K562 (cell line): ENCODE results near the gene MON1A. TPM values are rescaled to one million over a fixed set of nuclear protein-coding genes. Genes with fewer than 3 reads are reported as not detected.

ENCODE experiments used
- ARID4B ChIP-seq: sonication (generic); formaldehyde crosslinking; IDR thresholded peaks from 2 replicates; pipeline ENCODE4 v1.8.0; 2022; ENCODE audit warnings: mild to moderate bottlenecking, missing genetic modification reagents
- CBFB ChIP-seq: sonication (generic); formaldehyde crosslinking; IDR thresholded peaks from 2 replicates; pipeline ENCODE4 v1.4.0; 2020; ENCODE audit warnings: mild to moderate bottlenecking, missing genetic modification reagents
- CHD7 ChIP-seq: fragments of 200-600 bp; sonication (generic); IDR thresholded peaks from one replicate; pipeline ENCODE4 v1.6.1; 2012; ENCODE audit warnings: mild to moderate bottlenecking, low read depth, low read length, inconsistent platforms
- ELF1 ChIP-seq: fragments of 200-800 bp; sonication (Bioruptor generic); IDR thresholded peaks from 2 replicates; pipeline ENCODE4 v1.6.1; 2016; ENCODE audit warnings: missing genetic modification characterization, missing compliant biosample characterization
- HDAC3 ChIP-seq: fragments of 450-650 bp; IDR thresholded peaks from 2 replicates; pipeline ENCODE4 v1.6.1; 2018; ENCODE audit warnings: borderline replicate concordance, mild to moderate bottlenecking, moderate library complexity; ENCODE audit not compliant: partially characterized antibody
- POLR2B ChIP-seq: fragments of 450-650 bp; IDR thresholded peaks from 2 replicates; pipeline ENCODE4 v1.6.1; 2018; ENCODE audit warnings: low read depth; ENCODE audit not compliant: partially characterized antibody
- SMARCA5 ChIP-seq: fragments of 450-650 bp; IDR thresholded peaks from 2 replicates; pipeline ENCODE4 v1.6.1; 2016
- SP1 ChIP-seq: sonication (generic); formaldehyde crosslinking; IDR thresholded peaks from 2 replicates; pipeline ENCODE4 v1.8.1; 2022; ENCODE audit warnings: mild to moderate bottlenecking, missing genetic modification reagents
- XRCC5 ChIP-seq: fragments of 200-400 bp; formaldehyde crosslinking; IDR thresholded peaks from 2 replicates; pipeline ENCODE4 v1.6.1; 2017; ENCODE audit warnings: low read depth, mild to moderate bottlenecking, low read length
- ZNF57 ChIP-seq: fragments of 450-650 bp; formaldehyde crosslinking; IDR thresholded peaks from 2 replicates; pipeline ENCODE4 v1.4.0; 2020; ENCODE audit warnings: mild to moderate bottlenecking, moderate library complexity
- ZNF76 ChIP-seq: fragments of 250-450 bp; sonication (Bioruptor Pico); IDR thresholded peaks from 2 replicates; pipeline ENCODE4 v1.4.0; 2020; ENCODE audit warnings: mild to moderate bottlenecking, moderate library complexity, borderline replicate concordance
- polyA plus RNA-seq, 8 experiments: library from polyadenylated mRNA; depleted of rRNA in 4 of 8; stranded (reverse) in 5 of 8; unstranded in 3 of 8; fragments of >200 nt; fragmentation: Nextera tagmentation in 2 of 8; fragmentation: Illumina TruSeq in 1 of 8; extraction: Ambion mirVana in 2 of 8; extraction: Trizol in 1 of 8; gene quantifications; 2 replicates each; pipeline versions ENCODE4 v1.2.1 to v1.2.3, GENCODE V29; 2011 to 2014; ENCODE audit warnings: inconsistent platforms in 1 of 8, missing spikeins in 1 of 8
- total RNA-seq, 7 experiments: library from RNA; depleted of rRNA in 6 of 7; stranded (reverse); fragments of >200 nt in 6 of 7; fragmentation: Illumina TruSeq in 2 of 7; extraction: Trizol in 2 of 7; gene quantifications; 2 replicates each; pipeline versions ENCODE4 v1.2.1 to v1.2.3, GENCODE V29; 2011 to 2021; ENCODE audit warnings: low replicate concordance in 1 of 7

MON1A gene
- total and polyA plus RNA-seq, 9 of the 15 experiments (the other 6 are each of a cell fraction or from before 2014, with no cell fraction given): 1.1 to 13.8 (median 6.8) TPM

DNA sequence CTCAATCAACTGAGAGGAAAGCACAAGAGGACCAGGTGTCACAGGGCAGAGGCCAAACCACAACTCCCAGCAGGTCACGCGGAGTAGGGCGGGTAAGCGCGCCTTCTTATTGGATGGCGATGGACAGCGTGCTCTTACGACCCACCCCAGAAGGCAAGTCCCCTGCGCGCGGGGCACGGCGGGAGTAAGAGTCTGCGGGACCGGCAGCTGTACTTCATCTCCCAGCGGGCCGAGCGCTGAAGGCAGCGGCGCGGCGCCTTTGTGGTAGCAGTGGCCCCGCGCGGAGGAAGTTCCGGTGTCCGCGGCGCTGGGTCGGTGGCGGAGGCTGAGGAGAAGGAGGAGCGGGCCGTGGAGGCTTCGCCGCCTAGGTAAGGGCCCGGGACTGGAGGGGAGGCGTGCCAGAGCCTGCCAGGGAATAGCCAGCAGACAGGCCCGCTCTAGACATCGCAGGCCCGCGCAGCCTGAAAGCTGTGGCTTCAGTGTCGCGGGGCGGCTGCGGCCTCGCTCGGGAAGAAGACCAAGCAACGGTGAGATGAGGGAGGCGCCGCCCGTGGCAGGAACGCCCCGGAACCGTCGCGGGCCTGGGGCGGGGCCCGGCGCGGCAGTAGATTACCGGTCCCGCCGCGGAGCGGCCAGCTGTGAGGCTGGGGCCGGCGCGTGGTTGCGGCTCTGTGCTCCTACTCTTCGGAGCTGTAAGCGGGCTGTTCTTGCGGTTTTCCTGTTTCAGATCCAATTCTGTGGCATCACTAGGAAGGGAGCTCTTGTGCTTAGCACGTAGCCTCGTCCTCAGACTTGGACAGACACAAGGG, 10.5 kb upstream of the MON1A start, which contains the start of gene RBM6 (continued):
- TF ChIP-seq ZNF76 (CRISPR knock-in tag) (no peak), POLR2B (peak; percentile 92), SP1 (CRISPR knock-in tag) (peak; percentile 56; the same call in 1 of the 2 replicates), CHD7 (no peak), ARID4B (CRISPR knock-in tag) (peak; percentile 93), ZNF57 (no peak), ELF1 (peak; percentile 74), XRCC5 (peak; percentile 22; the same call in 1 of the 2 replicates), CBFB (CRISPR knock-in tag) (peak; percentile 75), HDAC3 (no peak), SMARCA5 (peak; percentile 26; the same call in 1 of the 2 replicates)
